ENCODE results near the gene SOX1.

- TF ChIP-seq, protein P1, sequence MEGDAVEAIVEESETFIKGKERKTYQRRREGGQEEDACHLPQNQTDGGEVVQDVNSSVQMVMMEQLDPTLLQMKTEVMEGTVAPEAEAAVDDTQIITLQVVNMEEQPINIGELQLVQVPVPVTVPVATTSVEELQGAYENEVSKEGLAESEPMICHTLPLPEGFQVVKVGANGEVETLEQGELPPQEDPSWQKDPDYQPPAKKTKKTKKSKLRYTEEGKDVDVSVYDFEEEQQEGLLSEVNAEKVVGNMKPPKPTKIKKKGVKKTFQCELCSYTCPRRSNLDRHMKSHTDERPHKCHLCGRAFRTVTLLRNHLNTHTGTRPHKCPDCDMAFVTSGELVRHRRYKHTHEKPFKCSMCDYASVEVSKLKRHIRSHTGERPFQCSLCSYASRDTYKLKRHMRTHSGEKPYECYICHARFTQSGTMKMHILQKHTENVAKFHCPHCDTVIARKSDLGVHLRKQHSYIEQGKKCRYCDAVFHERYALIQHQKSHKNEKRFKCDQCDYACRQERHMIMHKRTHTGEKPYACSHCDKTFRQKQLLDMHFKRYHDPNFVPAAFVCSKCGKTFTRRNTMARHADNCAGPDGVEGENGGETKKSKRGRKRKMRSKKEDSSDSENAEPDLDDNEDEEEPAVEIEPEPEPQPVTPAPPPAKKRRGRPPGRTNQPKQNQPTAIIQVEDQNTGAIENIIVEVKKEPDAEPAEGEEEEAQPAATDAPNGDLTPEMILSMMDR (IDR thresholded peaks at IDR 0.05) = no peak
- TF ChIP-seq POLR2A (IDR thresholded peaks at IDR 0.05) = no peak
Measured at GRCh38 chr13:112073245-112074138, 6.5 kb downstream of the SOX1 start.
